GM23338 (cell line): ENCODE measurements around the gene TCHH. TPM values are rescaled to one million over a fixed set of nuclear protein-coding genes. Genes with fewer than 3 reads are reported as not detected.

ENCODE experiments used
- ATAC-seq: fragments of 200-7000 bp; cut with Tn5 transposase; 3 replicates; pipeline ENCODE4 v1.9.1; 2020
- DNase-seq: peaks from one replicate; pipeline ENCODE4 v3.0.0-alpha.2; 2015; ENCODE audit warnings: low spot score
- H2AFZ ChIP-seq: fragments of 200-600 bp; sonication (generic); 2 replicates; pipeline ENCODE4 v1.8.0; 2016; ENCODE audit warnings: antibody characterized with exemption, mild to moderate bottlenecking, moderate library complexity
- H3F3A ChIP-seq: fragments of 200-600 bp; sonication (generic); replicated peaks from 2 replicates; pipeline ENCODE4 v1.8.0; 2017; ENCODE audit warnings: antibody characterized with exemption, mixed run types, low read depth
- H3K27ac ChIP-seq: fragments of 200-600 bp; sonication (generic); 2 replicates; pipeline ENCODE4 v1.6.1; 2016; ENCODE audit warnings: low read depth
- H3K27me3 ChIP-seq: fragments of 200-600 bp; sonication (generic); 2 replicates; pipeline ENCODE4 v1.8.0; 2016; ENCODE audit warnings: mild to moderate bottlenecking, mixed run types, moderate library complexity; ENCODE audit not compliant: insufficient read depth
- H3K36me3 ChIP-seq: fragments of 200-600 bp; sonication (generic); 2 replicates; pipeline ENCODE4 v1.8.0; 2016; ENCODE audit warnings: mild to moderate bottlenecking; ENCODE audit not compliant: insufficient read depth
- H3K4me1 ChIP-seq: fragments of 200-600 bp; sonication (generic); 2 replicates; pipeline ENCODE4 v1.8.0; 2016; ENCODE audit warnings: mild to moderate bottlenecking, moderate library complexity; ENCODE audit not compliant: insufficient read depth
- H3K4me2 ChIP-seq: fragments of 200-600 bp; sonication (generic); 2 replicates; pipeline ENCODE4 v1.7.1; 2017; ENCODE audit warnings: mixed run types
- H3K4me3 ChIP-seq: fragments of 200-600 bp; sonication (generic); 2 replicates; pipeline ENCODE4 v1.6.1; 2016; ENCODE audit warnings: mixed run types
- H3K79me2 ChIP-seq: fragments of 200-600 bp; sonication (generic); replicated peaks from 2 replicates; pipeline ENCODE4 v1.8.0; 2017; ENCODE audit warnings: mild to moderate bottlenecking; ENCODE audit not compliant: insufficient read depth
- H3K9me2 ChIP-seq: fragments of 200-600 bp; sonication (generic); 2 replicates; pipeline ENCODE4 v1.8.0; 2017; ENCODE audit not compliant: insufficient read depth
- H4K20me1 ChIP-seq: fragments of 200-600 bp; sonication (generic); replicated peaks from 2 replicates; pipeline ENCODE4 v1.8.0; 2017; ENCODE audit warnings: mild to moderate bottlenecking; ENCODE audit not compliant: insufficient read depth
- H3K27ac Mint-ChIP-seq: 2 replicates; pipeline ENCODE4 v1.8.0; 2020; ENCODE audit warnings: inconsistent platforms, mild to moderate bottlenecking, moderate library complexity, mixed read lengths
- H3K27me3 Mint-ChIP-seq: 3 replicates; pipeline ENCODE4 v1.8.0; 2022; ENCODE audit warnings: low read depth, mild to moderate bottlenecking, moderate library complexity, mixed read lengths, inconsistent platforms; ENCODE audit not compliant: insufficient read depth, poor library complexity
- H3K36me3 Mint-ChIP-seq: 3 replicates; pipeline ENCODE4 v1.8.0; 2021; ENCODE audit warnings: low read depth, mild to moderate bottlenecking, inconsistent platforms, moderate library complexity, mixed read lengths
- H3K4me1 Mint-ChIP-seq: 3 replicates; pipeline ENCODE4 v1.8.0; 2020; ENCODE audit warnings: mild to moderate bottlenecking, inconsistent platforms, mixed read lengths
- H3K4me3 Mint-ChIP-seq: 3 replicates; pipeline ENCODE4 v1.8.0; 2021; ENCODE audit warnings: moderate library complexity, mild to moderate bottlenecking, inconsistent platforms, mixed read lengths
- H3K9me3 Mint-ChIP-seq: 3 replicates; pipeline ENCODE4 v1.8.0; 2020; ENCODE audit warnings: moderate library complexity, mild to moderate bottlenecking, inconsistent platforms, mixed read lengths
- CREB1 ChIP-seq: fragments of 250-450 bp; sonication (Bioruptor Pico); IDR thresholded peaks from 2 replicates; pipeline ENCODE4 v1.5.0; 2020; ENCODE audit warnings: low read depth, mild to moderate bottlenecking, moderate library complexity
- CTCF ChIP-seq, 2 experiments: fragments of 200-600 bp in 1 of 2; sonication (generic) in 1 of 2; conservative IDR thresholded peaks; 2 replicates each; pipeline versions ENCODE4 v1.5.1 to v1.6.1; 2016 to 2017; ENCODE audit warnings: antibody characterized with exemption in 2 of 2, low read depth in 2 of 2, mild to moderate bottlenecking in 2 of 2, moderate library complexity in 1 of 2
- ETS1 ChIP-seq: IDR thresholded peaks from 2 replicates; pipeline ENCODE4 v1.6.1; 2016; ENCODE audit warnings: antibody characterized with exemption
- EZH2 ChIP-seq: fragments of 200-600 bp; sonication (generic); IDR thresholded peaks from one replicate; pipeline ENCODE4 v1.8.0; 2017; ENCODE audit warnings: antibody characterized with exemption, mild to moderate bottlenecking, low read depth; ENCODE audit not compliant: unreplicated experiment
- EZH2phosphoT487 ChIP-seq: fragments of 200-600 bp; sonication (generic); IDR thresholded peaks from one replicate; pipeline ENCODE4 v1.8.1; 2018; ENCODE audit warnings: antibody characterized with exemption; ENCODE audit not compliant: unreplicated experiment
- JUNB ChIP-seq: IDR thresholded peaks from one replicate; pipeline ENCODE4 v1.6.1; 2016; ENCODE audit warnings: antibody characterized with exemption; ENCODE audit not compliant: unreplicated experiment
- NANOG ChIP-seq: IDR thresholded peaks from 2 replicates; pipeline ENCODE4 v1.6.1; 2016; ENCODE audit warnings: antibody characterized with exemption, borderline replicate concordance
- POLR2AphosphoS5 ChIP-seq: IDR thresholded peaks from 2 replicates; pipeline ENCODE4 v1.6.1; 2016; ENCODE audit warnings: antibody characterized with exemption, low read depth
- REST ChIP-seq: IDR thresholded peaks from one replicate; pipeline ENCODE4 v1.6.1; 2018; ENCODE audit warnings: antibody characterized with exemption; ENCODE audit not compliant: unreplicated experiment
- STAT1 ChIP-seq: IDR thresholded peaks from one replicate; pipeline ENCODE4 v1.6.1; 2016; ENCODE audit warnings: antibody characterized with exemption; ENCODE audit not compliant: unreplicated experiment
- ZNF114 ChIP-seq: fragments of 250-450 bp; sonication (Bioruptor Pico); IDR thresholded peaks from 2 replicates; pipeline ENCODE4 v1.5.0; 2020; ENCODE audit warnings: mild to moderate bottlenecking, moderate library complexity
- ZNF331 ChIP-seq: fragments of 250-450 bp; sonication (Bioruptor Pico); IDR thresholded peaks from 2 replicates; pipeline ENCODE4 v1.5.0; 2020; ENCODE audit warnings: low read depth, mild to moderate bottlenecking, moderate library complexity
- ZNF462 ChIP-seq: fragments of 250-450 bp; sonication (Bioruptor Pico); IDR thresholded peaks from 2 replicates; pipeline ENCODE4 v1.5.0; 2020; ENCODE audit warnings: mild to moderate bottlenecking, moderate library complexity
- polyA plus RNA-seq: library from polyadenylated mRNA; unstranded; fragments of >200 nt; fragmentation: Nextera tagmentation; extraction: Ambion mirVana; gene quantifications from 2 replicates; pipeline ENCODE4 v1.2.1, GENCODE V29; 2016
- total RNA-seq: library from RNA; depleted of rRNA; stranded (reverse); fragments of >200 nt; shearing (Covaris generic); gene quantifications from 2 replicates; pipeline ENCODE4 v1.2.3, GENCODE V29; 2014

TCHH gene
- total and polyA plus RNA-seq, 2 experiments from 2014 or later: 0.38 to 0.42 TPM

GRCh38 chr1:152067929-152068328 is 47.3 kb downstream of the TCHH start:
- Histone ChIP-seq H4K20me1 (no peaks in the 10 kb centered on the region), H3K27me3 (no peaks in the 10 kb centered on the region; the same call in 1 of the 2 replicates), H3K79me2 (no peaks in the 10 kb centered on the region), H3K36me3 (no peaks in the 10 kb centered on the region), H3K4me2 (peak overlapping the region; percentile 73), H3K4me1 (peaks cover 17% of the 10 kb centered on the region), H2AFZ (no peak overlapping the region), H3K4me3 (no peak overlapping the region), H3K9me2 (peaks cover 18% of the 10 kb centered on the region), H3K27ac (no peak overlapping the region), H3F3A (no peaks in the 10 kb centered on the region)
- peaks cover 9% of the 10 kb centered on the region for H3K27me3 Mint-ChIP-seq
- peak; percentile 17 for DNase-seq
- ATAC-seq: peak; percentile 94
- H3K4me1 Mint-ChIP-seq: peaks cover 18% of the 10 kb centered on the region
- H3K4me3 Mint-ChIP-seq: no peak overlapping the region
- no peaks in the 10 kb centered on the region for H3K9me3 Mint-ChIP-seq
- H3K36me3 Mint-ChIP-seq: no peaks in the 10 kb centered on the region
- H3K27ac Mint-ChIP-seq: no peak overlapping the region
- TF ChIP-seq NANOG: no peak
- no peak for TF ChIP-seq CTCF (conservative IDR thresholded peaks at IDR 0.05; ENCODE audit: low read depth in 2 of 2)
- no peak for TF ChIP-seq ETS1
- no peak for TF ChIP-seq CREB1 (CRISPR knock-in tag)
- no peak for TF ChIP-seq POLR2AphosphoS5
- no peak for TF ChIP-seq JUNB
- no peak; the same call in 1 of the 2 replicates for TF ChIP-seq ZNF462
- no peak for TF ChIP-seq REST
- TF ChIP-seq ZNF331: no peak
- no peak for TF ChIP-seq ZNF114
- no peak for TF ChIP-seq STAT1
- no peak for TF ChIP-seq EZH2
- no peak for TF ChIP-seq EZH2phosphoT487
